ENCODE measurements around the gene FGFR3. TPM values are rescaled to one million over a fixed set of nuclear protein-coding genes. Genes with fewer than 3 reads are reported as not detected.

The FGFR3 gene
- total RNA-seq, 1 donor from 2014 or later = 30.9 TPM

DNA sequence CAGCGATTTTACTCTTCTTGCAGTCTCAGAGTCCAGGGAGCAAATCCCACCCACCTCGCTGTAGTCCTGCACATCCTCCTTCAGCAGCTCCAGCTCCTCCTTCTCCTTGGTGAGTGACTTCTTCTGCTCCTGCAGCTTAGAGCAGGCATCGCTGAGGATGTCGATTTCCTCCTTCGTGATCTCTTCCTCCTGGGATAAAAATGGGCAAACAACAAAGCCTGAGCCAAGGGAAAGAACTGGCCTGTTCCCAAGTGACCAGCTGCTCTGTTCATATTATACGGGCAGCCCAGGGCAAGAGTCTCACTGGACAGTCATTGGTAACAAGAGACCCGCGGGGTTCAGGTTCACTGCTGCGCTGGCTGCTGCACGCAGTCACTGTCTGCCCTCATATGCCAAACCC lies 26.2 kb downstream of the FGFR3 start:
- Mint-ChIP-seq H3K4me1 (no peaks in the 10 kb centered on the region), H3K4me3 (no peak overlapping the region), H3K27me3 (ENCODE audit: low read depth) (no peaks in the 10 kb centered on the region), H3K27ac (no peak overlapping the region), H3K36me3 (peaks cover 27% of the 10 kb centered on the region), H3K9me3 (no peaks in the 10 kb centered on the region)
- DNase-seq (ENCODE audit: low spot score in 2 of 2, unreplicated experiment in 2 of 2) = no peak
- TF ChIP-seq CTCF (IDR thresholded peaks at IDR 0.05; ENCODE audit: unreplicated experiment) = no peak

GRCh38 chr4:1819816-1820215 lies 26.7 kb downstream of the FGFR3 start:
- H3K36me3 Mint-ChIP-seq = peaks cover 26% of the 10 kb centered on the region
- no peak for TF ChIP-seq CTCF (IDR thresholded peaks at IDR 0.05; ENCODE audit: unreplicated experiment)
- DNase-seq (ENCODE audit: low spot score in 2 of 2, unreplicated experiment in 2 of 2) = no peak
- H3K27ac Mint-ChIP-seq = no peak overlapping the region
- H3K9me3 Mint-ChIP-seq = no peaks in the 10 kb centered on the region
- H3K4me3 Mint-ChIP-seq = no peak overlapping the region
- H3K4me1 Mint-ChIP-seq = no peaks in the 10 kb centered on the region
- H3K27me3 Mint-ChIP-seq (ENCODE audit: low read depth) = no peaks in the 10 kb centered on the region

DNA sequence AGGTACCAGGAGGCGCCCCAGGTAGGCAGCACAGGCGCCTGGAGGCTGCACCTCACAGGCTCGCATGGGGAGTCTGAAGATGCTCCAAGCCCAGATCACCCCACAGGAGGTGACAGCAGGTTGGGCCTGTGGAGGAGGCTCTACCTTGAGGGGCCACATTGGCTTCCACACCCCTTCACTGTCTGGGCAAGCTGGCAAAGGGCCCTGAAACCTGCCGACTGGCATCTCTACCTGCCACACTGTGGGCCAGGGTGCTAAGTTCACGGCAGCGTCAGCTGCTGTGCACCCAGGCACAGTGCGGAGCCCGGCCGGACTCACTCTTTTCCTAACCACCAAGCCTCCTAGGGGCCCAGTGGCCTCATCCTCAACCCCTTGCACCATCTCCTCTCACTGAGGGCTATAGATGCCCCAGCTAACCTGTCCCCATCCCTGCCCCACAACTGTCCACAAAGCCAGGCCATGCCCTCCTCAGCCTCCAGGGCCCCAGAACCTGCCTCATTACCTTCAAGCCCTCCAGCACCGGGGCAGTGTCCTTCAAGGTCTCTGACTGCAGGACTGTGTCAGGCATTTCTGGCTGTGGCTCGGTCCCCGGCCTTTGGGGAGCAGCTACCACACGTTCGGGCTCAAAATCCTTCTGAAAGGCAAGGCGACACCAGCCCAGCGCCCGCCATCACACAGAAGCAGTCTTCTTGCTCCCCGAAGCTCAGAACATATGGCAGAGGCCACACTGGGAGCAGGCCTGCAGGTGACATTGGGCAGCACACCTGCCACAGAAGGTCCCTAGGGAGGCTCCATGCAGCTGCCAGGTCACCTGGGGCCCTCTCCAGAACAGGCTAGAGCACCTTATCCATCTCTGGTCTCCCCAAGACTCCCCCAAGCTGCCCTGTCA lies 28.8 kb downstream of the FGFR3 start:
- no peak overlapping the region for H3K4me3 Mint-ChIP-seq
- no peak for TF ChIP-seq CTCF (IDR thresholded peaks at IDR 0.05; ENCODE audit: unreplicated experiment)
- H3K27me3 Mint-ChIP-seq (ENCODE audit: low read depth) = no peaks in the 10 kb centered on the region
- peaks cover 23% of the 10 kb centered on the region for H3K36me3 Mint-ChIP-seq
- H3K4me1 Mint-ChIP-seq = no peaks in the 10 kb centered on the region
- H3K9me3 Mint-ChIP-seq = no peaks in the 10 kb centered on the region
- no peak overlapping the region for H3K27ac Mint-ChIP-seq
- DNase-seq (ENCODE audit: low spot score in 2 of 2, unreplicated experiment in 2 of 2) = no peak

DNA sequence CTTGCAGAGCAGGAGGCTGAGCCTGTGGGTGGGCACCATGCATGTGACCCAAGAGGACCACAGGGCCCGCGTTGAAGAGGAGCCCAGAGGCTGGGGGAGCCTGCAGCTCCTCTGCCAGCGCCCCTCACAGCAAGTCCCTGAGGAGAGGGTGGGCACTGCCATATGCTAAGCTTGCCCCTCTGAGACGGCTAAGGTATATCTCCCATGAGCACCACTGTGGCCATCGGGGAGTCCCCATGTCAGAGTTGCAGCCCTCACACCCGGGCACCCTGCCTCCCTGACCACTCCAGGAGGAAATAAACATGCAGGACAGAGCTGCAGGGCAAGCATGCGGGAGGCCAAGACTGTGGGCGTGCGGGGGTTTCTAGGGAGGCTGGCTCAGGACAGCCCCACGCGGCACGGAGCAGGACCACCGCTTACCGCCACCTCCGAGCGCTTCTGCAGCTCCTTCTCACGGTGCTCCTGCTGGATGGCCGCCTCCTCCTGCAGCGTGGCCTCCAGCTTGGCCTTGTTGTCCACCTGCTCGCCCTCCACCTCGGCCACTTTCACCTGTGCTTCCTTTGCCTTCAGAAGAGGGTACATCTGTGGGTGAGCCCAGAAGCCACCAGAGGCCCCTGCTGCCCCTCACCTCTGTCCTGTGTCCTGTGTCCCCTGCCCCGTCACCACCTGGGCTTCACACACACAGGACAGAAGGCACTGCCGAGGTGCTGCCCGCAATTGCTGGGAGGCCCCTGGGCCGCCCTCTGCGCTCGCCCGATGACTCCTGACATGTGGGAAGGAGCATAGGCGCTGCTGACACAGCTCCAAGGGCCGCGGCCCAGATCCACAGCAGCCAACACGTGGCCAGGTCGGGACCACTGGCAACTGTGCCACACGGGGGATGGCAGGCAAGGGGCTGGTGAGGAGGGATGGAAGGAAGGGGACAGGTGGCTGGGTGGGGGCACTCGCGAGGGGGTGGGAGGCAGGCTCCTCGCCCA lies 29.8 kb downstream of the FGFR3 start:
- Mint-ChIP-seq H3K27me3 (ENCODE audit: low read depth) (no peaks in the 10 kb centered on the region), H3K9me3 (no peaks in the 10 kb centered on the region), H3K4me1 (no peaks in the 10 kb centered on the region), H3K4me3 (no peak overlapping the region), H3K36me3 (peaks cover 24% of the 10 kb centered on the region), H3K27ac (no peak overlapping the region)
- no peak for TF ChIP-seq CTCF (IDR thresholded peaks at IDR 0.05; ENCODE audit: unreplicated experiment)
- DNase-seq (ENCODE audit: low spot score in 2 of 2, unreplicated experiment in 2 of 2) = no peak

DNA sequence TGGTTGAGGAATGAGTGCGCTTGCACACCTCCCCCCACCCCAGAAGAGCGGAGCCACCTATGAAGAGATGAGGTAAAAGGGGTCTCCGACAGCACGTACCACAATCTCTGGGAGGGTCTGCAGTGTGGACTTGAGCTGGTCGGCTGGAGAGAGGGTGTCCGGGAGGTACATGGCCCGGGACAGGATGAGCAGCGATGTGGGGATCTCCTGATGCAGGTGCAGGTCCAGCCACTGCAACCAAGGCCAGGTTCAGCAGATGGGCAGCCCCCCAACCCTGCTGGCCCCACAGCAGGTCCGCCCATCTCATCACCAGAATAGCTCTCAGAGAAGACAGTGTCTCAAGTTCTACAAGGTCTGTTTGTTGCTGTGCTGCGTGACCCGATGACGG lies 30.4 kb downstream of the FGFR3 start:
- H3K4me3 Mint-ChIP-seq = no peak overlapping the region
- H3K9me3 Mint-ChIP-seq = no peaks in the 10 kb centered on the region
- H3K4me1 Mint-ChIP-seq = no peaks in the 10 kb centered on the region
- no peak for DNase-seq (ENCODE audit: low spot score in 2 of 2, unreplicated experiment in 2 of 2)
- peaks cover 24% of the 10 kb centered on the region for H3K36me3 Mint-ChIP-seq
- TF ChIP-seq CTCF (IDR thresholded peaks at IDR 0.05; ENCODE audit: unreplicated experiment) = no peak
- no peak overlapping the region for H3K27ac Mint-ChIP-seq
- H3K27me3 Mint-ChIP-seq (ENCODE audit: low read depth) = no peaks in the 10 kb centered on the region
